ENCODE data around the gene SYT1.

DNA sequence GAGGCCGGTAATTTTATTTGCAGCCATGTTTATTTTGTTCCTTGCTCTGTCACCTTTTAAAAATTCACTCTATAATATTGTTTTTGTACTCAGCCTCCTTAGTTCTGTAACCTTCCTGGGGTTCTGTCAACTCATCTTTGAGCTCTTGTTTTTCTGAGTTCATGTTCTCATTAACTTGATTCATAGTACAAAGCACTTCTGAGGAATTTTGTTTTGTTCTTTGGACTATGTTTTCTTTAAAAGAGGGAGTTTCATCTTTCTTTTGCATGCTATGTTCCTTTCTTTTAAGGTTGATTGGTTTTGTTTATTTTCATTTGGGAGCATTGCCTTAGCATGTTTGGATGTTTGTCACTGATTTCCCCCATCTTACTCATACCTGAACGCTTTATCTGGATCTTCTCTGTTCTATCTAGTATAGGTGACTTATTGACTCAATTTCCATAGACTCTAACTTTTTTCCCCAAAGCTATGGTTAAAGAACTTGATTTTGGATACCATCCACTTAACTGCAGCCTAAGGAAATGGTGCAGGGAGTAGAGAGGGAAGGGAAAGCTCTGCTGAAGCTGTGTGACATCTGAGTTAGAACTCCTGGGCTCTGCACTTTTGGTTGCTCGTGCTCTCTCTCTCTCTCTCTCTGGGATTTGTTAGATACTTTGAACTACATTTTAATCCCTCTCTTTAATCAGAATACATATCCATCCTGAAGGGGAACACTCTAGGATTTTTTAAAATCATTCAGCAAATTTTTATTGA, 557.7 kb downstream of the SYT1 start:
- TF ChIP-seq GATA2 (IDR thresholded peaks at IDR 0.05; ENCODE audit: low read depth, low read length) (no peak), GATA3 (IDR thresholded peaks at IDR 0.05; ENCODE audit: low read depth, low read length) (no peak)
